Activated CD4-positive, alpha-beta T cell treated with anti-CD3 and anti-CD28 coated beads for 1 hour (primary cell): ENCODE results near the gene PRR16.

ENCODE experiments used
- DNase-seq: peaks from one replicate; pipeline ENCODE4 v3.0.0-alpha.2; 2020

Gene PRR16

DNA sequence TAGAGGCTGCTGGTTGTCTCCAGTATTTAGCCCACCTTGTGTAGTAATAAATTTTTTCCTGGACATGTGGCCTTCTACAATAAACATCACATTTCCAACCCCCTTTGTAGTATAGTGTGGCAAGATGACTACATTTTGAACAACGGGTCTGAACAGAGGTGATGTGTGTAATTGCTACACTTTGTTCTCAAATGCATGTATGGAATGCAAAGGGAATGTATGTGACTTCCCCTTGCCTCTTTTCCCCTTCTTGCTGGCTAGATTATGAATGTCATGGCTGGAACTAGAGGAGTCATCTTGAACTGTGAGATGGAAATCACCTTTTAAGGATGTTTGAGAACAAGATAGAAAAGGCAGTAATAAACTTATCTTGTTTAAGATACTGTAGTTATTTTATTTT lies 54.5 kb downstream of the PRR16 start:
- no peak for DNase-seq

DNA sequence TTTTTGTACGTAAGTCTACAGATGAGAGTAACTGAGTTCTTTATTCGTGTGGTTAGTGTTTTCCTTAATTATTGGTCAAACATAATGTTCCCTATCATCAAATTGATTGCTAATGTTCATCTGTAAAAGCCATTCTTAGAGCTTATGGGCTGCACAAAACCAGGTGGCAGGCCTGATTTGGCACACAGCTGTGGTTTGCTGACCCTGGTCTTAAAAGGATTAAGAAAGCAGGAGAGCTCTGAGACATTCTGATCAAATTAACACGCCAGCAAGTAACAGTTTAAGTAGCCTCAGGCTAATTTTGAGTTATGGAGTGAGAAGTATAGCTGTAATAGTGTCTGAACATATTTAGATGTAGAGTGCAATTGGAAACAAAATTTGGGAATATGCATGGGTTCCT lies 63.2 kb downstream of the PRR16 start:
- DNase-seq: no peak

DNA sequence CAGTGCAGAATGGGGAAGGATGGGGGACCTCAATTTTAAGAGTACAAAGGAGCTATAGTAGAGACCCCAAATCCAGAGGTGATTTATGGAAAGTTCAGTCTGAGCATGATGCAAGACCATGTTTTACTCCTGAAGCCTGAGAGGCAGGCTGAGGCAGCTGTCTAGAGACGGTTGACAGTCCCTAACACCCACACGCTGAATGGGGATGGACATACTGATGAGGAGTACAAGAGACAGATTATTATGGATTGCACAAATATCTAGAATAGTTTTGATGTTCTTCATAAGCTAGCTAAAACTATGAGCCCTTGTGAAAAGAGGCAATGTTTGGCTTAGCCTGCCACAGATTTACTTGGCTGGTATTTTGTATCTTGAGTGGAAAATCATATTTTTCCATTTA lies 64.5 kb downstream of the PRR16 start:
- no peak for DNase-seq

DNA sequence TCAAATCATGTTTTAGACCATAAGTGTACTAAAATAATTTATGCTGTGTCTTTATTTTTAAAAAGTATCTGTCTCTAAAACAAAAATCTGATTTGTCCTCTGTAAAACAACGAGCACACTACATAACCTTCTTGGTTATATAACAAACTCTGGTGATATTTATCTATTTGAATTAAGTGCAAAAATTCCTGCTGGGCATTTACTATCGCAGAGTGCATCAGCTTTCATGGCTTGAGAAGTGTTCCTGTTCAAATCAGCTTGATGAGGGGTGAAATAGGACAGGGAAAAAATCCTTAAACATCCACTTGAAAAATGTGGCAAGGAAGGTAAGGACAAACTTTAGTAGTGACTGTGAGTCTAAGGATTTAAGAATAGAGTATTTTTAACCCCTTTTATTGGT lies 65.3 kb downstream of the PRR16 start:
- no peak for DNase-seq

DNA sequence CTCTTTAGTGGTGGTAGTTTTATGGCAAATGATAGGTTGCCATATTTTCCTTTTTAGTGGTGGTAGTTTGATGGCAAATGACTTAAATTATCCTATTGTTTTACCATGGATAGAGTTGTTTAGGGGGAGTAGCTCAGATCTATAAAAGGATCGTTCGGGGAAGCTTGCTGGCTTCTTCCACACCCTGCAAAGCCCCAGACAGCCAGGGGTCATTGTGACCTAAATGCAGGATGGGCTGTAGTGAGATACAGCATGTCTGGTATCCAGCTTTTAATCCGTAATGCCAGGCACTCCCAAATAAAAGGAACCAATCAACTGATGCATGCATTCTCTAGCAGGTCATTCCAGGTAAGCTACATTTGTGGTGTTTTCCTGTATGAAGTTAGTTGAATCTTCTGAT lies 67.1 kb downstream of the PRR16 start:
- no peak for DNase-seq

DNA sequence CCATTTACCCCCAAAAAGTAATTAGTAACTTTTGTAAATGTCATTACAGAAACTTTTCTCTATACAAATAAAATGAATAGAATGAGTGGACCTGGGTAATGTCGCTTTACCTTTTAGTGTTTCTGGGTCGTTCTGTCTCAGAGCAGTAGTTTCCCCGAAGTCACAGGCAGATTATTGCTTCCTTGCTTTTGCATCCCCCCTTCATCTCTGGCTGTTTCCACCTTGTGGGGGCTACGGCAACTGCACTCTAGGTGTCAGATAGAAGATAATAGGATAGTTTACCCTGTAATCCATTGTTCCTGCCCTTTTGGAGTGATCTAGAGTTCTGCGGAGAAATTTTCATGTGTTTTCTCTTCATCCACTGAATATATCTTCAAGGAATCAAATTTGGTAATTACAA lies 68.7 kb downstream of the PRR16 start:
- DNase-seq: no peak

DNA sequence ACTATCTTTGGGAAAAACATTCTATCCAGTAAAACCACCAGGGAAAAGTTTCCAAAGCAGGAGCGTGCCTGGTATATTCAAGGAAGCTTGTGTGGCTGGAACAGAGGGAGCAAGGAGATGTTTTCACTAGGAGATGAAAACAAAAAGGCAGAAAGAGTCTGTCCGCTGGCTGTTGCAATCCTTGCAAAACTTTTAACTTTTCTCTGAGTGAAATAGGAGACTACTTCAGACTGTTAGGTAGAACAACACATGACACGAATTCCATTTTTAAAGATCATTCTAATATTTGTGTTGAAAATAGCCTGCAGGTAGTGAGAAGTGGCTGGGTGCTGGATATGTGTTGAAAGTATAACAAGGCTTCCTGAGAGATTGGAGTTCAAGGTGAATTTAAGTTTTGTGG lies 69.5 kb downstream of the PRR16 start:
- no peak for DNase-seq

DNA sequence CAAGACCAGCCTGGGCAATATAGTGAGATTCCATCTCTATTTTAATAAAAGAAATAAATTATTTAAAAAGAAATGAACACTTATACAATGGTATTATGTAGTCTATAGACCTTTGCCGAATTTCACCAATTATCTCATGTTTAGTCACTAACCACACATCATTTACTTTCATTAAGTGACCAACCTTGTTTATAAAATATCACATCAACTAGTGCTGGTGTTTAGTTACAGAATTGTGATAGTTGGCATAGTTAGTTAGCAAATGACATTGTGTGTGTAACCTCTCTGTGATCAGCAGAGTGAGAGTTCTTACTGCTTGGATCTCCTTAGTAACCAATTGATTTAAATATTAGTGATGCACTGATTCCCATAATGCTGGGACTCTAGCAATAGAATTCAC lies 71.8 kb downstream of the PRR16 start:
- DNase-seq: no peak

DNA sequence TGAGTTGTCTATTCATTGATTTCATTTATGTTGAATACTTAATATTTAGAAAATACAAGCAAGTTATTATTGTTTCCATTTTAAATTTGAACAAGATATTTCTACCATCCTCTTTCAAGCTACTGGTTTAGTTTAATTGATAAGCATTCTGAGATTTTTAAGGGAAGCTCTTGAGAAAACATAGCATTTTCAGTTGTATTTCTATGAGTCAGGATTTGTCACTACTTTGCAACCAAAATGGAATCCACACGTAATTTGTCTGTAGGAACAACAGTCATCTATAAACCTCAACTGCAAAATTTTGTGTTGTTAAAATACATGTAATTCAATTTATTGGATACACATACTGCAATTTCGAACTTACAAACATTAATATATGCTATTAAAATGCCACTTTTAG lies 74.0 kb downstream of the PRR16 start:
- no peak for DNase-seq

DNA sequence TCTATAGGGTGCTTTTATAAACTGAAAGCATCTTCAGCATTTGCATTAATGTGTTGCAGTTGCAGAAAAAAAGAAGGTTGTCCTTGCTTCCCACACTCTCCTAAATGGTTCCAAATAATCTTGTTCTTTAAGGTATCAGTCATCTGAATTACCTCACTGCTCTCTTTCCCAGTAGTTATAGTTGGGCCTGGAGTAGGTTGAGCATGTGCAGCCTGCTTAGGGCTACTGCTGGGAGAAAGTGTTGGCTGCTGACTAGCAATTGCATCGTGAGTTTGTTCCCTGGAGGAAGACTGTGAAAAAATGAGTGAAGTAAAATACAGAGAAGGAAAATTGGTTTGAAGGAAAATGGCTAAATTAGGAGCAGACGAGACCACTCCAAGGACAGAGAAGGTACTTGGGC lies 74.5 kb downstream of the PRR16 start:
- no peak for DNase-seq

DNA sequence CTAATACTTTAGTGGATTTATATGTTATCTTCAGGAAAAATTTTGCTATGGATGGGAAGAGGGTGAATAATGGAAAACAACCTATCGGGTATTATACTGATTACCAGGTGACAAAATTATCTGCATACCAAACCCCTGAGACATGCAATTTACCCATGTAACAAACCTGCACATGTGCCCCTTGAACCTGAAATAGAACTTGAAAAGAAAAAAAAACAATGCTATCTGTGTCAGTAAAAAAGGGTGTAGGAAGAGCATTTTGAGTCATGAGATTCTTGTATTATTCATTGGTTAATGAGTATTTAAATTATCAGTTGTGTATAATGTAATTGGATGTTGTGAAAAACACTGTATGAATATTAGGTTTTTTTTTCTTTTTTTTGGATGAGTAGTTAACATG lies 75.4 kb downstream of the PRR16 start:
- no peak for DNase-seq

DNA sequence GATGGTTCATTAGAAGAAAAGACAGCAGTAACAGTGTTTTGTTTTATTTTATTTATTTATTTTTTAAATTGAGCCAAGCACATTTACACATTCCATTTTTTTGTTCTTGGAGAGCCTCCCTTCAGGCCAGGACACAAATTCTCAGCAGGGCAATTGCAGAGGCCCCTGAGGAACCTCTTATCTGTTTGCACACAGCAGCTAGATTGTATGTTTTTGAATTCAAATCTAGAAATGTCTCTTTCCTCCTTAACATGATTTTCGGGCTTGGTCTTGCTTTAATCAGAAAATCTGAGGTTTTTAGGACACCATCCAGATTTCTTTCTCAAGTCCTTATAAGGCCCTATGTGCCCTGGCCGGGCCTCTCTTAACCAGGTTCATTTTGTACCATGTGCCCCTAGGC lies 76.0 kb downstream of the PRR16 start:
- no peak for DNase-seq

DNA sequence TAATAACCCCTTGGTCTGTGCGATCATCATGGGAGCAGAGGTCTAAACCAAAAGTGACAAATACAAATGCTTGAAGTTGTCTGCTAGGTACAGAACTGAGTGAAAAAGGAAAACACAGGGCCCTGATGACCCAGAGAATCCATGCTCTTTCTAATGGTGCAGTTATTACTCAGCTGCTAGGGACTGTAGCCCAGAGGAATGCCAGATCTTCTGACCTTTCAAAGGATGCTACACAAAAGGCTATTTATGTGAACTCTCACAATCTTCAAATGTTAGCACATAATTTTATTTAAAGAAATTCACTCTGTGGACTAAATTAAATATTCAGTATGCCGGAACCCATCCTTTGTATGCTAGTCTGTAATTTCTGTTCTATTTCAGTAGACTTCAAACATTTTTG lies 79.9 kb downstream of the PRR16 start:
- no peak for DNase-seq

DNA sequence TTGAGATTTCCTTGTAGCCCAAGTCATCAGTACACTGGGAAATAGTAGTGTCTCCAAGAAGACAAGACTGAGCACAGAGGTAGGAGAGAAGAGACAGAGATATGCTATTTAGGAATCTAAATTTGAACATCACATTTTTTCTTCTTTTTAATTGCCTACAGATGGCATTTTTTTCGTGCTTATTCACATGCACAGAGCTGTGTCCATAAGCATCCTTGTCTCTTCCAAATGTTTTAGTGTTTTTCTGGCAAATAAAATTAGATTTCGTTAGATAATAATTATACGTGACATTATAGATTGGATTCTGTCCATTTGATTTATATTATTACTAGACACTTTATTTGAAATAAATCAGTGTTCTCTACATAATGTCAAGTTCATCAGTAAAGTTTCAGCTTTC lies 80.9 kb downstream of the PRR16 start:
- DNase-seq: no peak

DNA sequence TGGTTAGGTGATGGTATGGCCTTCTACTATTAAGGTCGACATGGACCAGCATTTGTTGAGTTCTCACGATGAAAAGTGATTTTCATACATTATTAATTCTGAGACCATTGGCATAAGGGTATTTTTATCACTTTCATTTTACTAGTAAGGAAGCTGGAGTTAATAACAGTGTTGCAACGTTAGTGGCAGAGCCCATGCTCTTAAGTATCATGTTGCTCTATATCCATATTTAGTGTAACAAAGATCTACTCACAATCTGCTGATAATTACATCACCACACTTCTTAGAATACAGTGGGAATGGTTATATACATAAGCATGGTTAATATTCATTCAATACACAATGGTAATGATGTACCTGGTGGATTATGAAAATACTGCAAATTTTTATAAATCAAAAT lies 81.9 kb downstream of the PRR16 start:
- no peak for DNase-seq

DNA sequence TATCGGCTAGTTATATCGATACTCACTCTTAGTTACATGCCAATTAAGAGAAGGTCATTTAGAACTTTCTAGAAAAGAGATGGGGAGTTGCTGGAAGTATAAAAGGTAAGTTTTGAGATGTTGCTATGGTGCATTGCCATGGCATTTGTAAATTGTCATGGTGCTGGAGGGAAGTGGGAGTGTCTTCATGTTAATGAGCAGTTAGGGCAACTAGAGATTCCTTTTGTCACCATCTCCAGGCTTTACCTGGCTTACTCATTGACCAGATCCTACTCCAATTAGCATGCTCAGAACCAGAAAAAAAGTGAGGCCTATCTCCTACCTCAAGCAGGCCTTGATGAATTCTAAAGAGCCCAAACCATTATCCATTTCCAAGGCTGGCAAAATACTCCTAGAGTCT lies 82.8 kb downstream of the PRR16 start:
- no peak for DNase-seq

DNA sequence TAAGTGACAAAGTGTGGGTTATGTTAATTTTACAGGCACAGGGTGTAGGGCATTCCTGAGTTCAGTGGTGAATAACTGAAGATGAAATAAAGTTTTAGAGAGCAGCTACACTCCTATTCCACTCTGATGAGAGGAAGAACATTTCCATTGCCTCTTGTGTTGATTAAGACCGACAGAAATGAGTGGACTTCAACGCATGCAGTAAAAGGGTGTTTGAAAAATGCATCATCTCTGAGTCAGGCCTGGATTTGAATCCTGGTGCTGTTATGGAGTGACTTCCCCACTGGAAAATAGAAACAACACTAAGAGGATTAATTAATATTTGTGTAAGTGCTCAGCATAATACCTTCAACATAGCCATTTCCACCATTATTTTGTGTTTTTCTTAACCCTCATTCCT lies 86.3 kb downstream of the PRR16 start:
- DNase-seq: no peak

DNA sequence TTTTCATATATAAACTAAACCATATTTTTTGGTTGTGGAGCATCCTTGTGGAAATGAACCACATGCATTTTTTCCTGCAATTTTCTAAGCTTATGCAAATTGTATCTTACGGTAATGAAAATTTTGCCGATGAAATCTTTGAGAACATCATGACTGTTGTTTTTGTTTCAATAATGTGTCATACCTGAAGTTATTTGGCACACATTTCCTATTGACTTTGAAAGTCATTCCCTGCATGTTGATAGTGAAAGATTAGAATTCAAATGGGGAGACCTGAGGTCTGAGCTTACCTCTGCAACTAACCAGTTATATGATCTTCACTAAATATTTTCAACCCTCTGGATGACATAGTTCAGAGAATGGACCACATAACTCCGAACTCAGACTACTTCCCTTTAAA lies 88.5 kb downstream of the PRR16 start:
- DNase-seq: no peak

DNA sequence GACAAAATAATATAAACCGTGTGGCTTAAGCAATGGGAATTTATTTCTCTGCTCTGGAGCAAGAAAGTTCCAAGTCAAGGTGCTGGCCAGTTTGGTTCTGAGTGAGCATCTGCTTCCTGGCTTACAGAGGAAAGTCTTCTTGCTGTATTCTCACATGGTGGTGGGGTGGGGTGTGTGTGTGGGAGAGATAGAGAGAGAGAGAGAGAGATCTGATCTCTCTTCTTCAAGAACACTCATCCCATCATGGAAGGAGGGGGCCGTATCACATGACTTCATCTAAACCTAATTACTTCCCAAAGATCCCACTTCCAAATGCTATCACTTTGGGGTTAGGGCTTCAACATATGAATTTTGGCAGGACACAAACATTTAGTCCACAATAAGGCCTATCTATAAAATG lies 91.2 kb downstream of the PRR16 start:
- no peak for DNase-seq

DNA sequence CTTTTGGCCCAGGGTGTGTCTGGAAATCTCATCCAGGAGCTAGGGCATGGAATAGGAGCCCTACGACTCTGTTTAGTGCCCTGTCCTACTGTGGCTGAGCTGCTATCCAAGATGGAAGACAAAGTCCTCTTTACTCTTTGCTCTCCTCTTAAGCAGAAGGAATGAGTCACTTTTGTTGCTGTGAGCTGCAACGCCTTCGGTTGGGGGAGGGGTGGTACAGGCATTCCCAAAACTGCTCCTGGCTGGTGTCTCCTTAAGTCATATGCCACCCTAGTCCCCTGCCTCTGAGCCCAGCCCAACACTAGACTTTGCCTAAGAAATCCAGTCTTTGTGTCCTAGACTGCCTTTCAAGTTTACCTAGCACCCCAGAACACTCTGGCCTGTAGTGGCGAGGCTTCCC lies 99.9 kb downstream of the PRR16 start:
- no peak for DNase-seq

DNA sequence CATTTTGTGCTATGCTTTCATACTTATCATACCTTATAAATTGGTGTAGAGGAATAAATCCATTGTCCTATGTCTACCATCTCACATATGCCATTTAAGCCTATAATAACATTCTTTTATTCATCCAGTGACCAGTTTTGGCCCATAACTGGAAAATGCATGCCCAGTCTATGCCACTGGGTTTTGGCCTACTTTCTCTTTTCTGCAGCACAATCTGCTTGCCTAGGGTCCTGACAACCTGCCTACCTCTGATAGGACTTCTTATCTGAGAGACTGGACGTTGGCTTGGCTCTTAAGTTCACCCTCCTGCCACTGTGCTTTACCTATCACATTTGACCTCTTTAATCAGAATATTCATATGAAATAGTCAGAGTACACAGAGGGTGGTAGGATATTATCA lies 103.0 kb downstream of the PRR16 start:
- DNase-seq: no peak

DNA sequence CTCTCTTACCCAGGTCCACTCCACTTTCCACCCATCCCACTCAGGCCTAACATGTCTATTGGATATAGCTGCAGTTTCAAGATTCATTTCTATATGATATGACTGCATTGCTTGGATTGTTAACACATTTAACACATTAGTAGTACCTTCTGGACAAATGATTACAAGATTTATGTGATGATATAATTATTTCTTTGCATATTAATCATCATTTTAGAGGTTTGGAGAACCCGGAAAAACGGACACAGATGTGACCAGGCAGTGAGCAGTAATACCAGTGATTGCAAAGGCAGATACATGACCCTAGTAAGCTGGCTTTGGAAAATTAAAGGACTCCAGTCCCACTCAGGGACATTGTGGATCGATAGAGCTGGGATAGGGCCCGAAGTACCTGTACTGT lies 103.8 kb downstream of the PRR16 start:
- no peak for DNase-seq

DNA sequence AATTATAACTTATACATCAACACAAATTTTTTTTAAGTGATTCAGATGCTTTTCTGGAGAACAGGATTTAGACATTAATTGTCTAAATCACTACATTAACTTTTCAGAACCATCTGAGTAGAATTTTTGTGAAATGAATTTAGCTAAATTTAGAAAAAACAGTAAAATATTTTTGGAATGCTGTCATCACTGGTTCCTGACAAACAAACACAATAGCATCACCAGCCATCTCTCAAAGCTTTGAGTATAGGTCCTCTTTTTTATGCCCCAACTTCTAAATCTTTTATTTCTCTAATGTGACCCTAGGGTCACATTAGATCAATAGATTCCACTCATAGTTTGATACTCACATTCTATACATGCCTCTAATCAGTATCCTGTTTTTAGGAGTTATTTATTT lies 104.6 kb downstream of the PRR16 start:
- no peak for DNase-seq

DNA sequence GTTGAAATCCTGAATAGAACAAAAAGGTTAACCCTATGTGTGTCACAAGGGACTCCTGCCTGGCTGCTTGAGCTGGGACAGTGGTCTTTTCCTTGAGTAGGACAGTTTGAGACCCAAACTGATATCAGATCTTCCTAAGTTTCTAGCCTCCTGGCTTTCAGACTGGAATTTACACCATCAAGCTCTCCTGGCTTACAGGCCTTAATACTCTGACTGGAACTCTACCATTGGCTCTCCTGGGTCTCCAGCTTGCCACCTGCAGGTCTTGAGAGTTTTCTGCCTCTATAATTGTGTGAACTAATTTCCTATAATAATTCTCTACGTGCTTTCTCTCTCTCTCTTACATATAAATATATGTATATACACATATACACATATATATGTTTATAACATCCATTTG lies 112.5 kb downstream of the PRR16 start:
- no peak for DNase-seq

DNA sequence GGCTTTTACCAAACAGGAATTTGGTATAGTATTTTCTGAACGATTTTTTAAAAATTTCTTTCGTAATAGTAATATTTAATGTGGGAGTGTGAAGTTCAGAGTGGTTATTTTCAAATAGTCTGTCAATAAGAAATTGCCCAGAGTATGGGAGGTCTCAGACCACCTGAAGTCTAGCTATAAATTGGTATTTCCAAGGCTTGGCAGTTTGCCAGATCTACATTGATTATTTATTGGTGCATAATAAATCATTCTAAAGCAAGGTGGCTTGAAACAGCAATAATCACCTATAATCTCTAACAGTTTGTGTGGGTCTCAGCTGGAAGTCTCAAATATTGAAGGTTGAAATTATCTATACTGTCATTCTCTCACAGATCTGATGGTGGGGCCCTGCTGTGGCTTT lies 118.5 kb downstream of the PRR16 start:
- DNase-seq: no peak

DNA sequence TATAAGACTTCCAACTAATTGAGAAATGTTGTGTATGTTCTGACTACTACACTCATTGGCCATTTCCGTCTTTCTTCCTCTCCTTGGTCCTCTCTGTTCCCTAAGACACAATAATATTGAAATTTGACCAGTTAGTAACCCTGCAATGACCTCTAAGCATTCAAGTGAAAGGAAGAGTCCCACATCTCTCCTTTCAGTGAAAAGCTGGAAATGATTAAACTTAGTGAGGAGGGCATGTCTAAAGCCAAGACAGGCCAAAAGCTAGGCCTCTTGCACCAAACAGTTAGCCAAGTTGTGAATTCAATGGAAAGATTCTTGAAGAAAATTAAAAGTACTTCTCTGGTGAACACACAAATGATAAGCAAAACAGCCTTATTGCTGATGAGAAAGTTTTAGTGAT lies 122.5 kb downstream of the PRR16 start:
- DNase-seq: no peak

DNA sequence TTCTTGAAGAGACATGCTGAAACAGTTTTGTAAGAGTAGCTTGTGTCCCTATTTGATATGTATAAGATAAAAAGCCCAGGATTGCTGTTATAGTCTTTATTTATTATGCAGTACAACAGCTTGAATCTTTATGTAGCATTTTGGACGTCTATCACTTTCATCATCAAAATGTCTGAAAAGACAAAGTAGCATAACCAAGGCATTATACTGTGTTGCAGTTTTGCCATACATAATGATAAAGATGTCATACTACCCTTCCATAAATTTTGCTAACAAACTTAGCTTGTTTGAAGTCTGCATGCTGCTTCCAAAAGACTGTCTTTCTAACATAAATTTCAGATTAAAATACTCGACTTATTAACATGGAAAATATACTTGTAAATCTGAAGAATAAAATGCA lies 127.8 kb downstream of the PRR16 start:
- no peak for DNase-seq
